HepG2 (cell line): Measurements from ENCODE around the gene TRIM3. TPM values are rescaled to one million over a fixed set of nuclear protein-coding genes. Genes with fewer than 3 reads are reported as not detected.

ENCODE experiments used
- ATAC-seq: fragments of 200-7000 bp; cut with Tn5 transposase; 3 replicates; pipeline ENCODE4 v1.9.1; 2020; ENCODE audit warnings: mild to moderate bottlenecking, moderate library complexity
- BruUV-seq: library from RNA; stranded (reverse); fragments of 400-500 nt; replicated peaks from 2 replicates; lab custom pipeline; 2021; lab: Mats Ljungman, UMichigan
- CTCF ChIA-PET: fragments of 300-600 bp; formaldehyde crosslinking; extraction: SDS; loops from one replicate; lab custom pipeline; 2021; ENCODE audit warnings: low total read pairs, inconsistent platforms, low intra/inter-chr PET ratio; lab: Yijun Ruan, JAX
- POLR2A ChIA-PET: fragments of 350-600 bp; sonication (Branson Sonifier 250); formaldehyde crosslinking; loops from one replicate; lab custom pipeline; 2020; ENCODE audit warnings: antibody characterized with exemption, inconsistent platforms; lab: Yijun Ruan, JAX
- DNase-seq: peaks from one replicate; pipeline ENCODE4 v3.0.0-alpha.2; 2015; ENCODE audit warnings: low spot score
- FAIRE-seq: peaks from 3 replicates; lab custom pipeline; 2011; peaks lifted over from hg19 to GRCh38; lab: Jason Lieb, UNC
- H2AFZ ChIP-seq: one replicate; pipeline ENCODE4 v1.6.1; 2011; ENCODE audit warnings: low read length, inconsistent platforms
- H3K27ac ChIP-seq: fragments of 300-600 bp; 3 replicates; pipeline ENCODE4 v1.8.0; 2011; ENCODE audit warnings: mixed run types, mild to moderate bottlenecking, mixed read lengths, low read length, inconsistent platforms; ENCODE audit not compliant: insufficient read depth; ENCODE audit errors: extremely low read length
- H3K27me3 ChIP-seq, 2 experiments: fragments of 200-600 bp in 1 of 2; 2 replicates in 1 of 2; 3 replicates in 1 of 2; pipeline versions ENCODE4 v1.6.0 to v1.8.0; 2011; ENCODE audit warnings: low read length in 2 of 2, mild to moderate bottlenecking in 2 of 2, moderate library complexity in 2 of 2, inconsistent platforms in 1 of 2; ENCODE audit not compliant: insufficient read depth in 2 of 2, control insufficient read depth in 1 of 2
- H3K36me3 ChIP-seq, 2 experiments: fragments of 200-600 bp in 1 of 2; replicated peaks in 1 of 2; 2 replicates in 1 of 2; 3 replicates in 1 of 2; pipeline versions ENCODE4 v1.5.1 to v1.8.0; 2011; ENCODE audit warnings: low read length in 2 of 2, inconsistent platforms in 1 of 2; ENCODE audit not compliant: insufficient read depth in 2 of 2, control insufficient read depth in 1 of 2
- H3K4me1 ChIP-seq: 2 replicates; pipeline ENCODE4 v1.5.1; 2012; ENCODE audit warnings: low read length, inconsistent platforms; ENCODE audit not compliant: insufficient read depth
- H3K4me2 ChIP-seq: 2 replicates; pipeline ENCODE4 v1.6.0; 2011; ENCODE audit warnings: low read depth, low read length, inconsistent platforms
- H3K4me3 ChIP-seq, 3 experiments: fragments of 200-600 bp in 1 of 3; sonication (generic), shearing (Covaris generic) in 1 of 3; replicated peaks in 1 of 3; 2 replicates each; pipeline ENCODE4 v1.5.1; 2011 to 2016; ENCODE audit warnings: low read length in 3 of 3, inconsistent platforms in 2 of 3, low read depth in 2 of 3, mild to moderate bottlenecking in 2 of 3, control low read depth in 1 of 3, mixed read lengths in 1 of 3; ENCODE audit not compliant: insufficient read depth in 1 of 3
- H3K79me2 ChIP-seq: one replicate; pipeline ENCODE4 v1.6.1; 2011; ENCODE audit warnings: low read length, inconsistent platforms; ENCODE audit not compliant: insufficient read depth
- H3K9ac ChIP-seq: 2 replicates; pipeline ENCODE4 v1.6.0; 2011; ENCODE audit warnings: mild to moderate bottlenecking, low read depth, low read length, inconsistent platforms; ENCODE audit not compliant: insufficient read depth
- H3K9me3 ChIP-seq: 2 replicates; pipeline ENCODE4 v1.5.1; 2012; ENCODE audit warnings: mild to moderate bottlenecking, low read length
- H4K20me1 ChIP-seq: 2 replicates; pipeline ENCODE4 v1.6.0; 2011; ENCODE audit warnings: inconsistent platforms, mild to moderate bottlenecking, low read length, moderate library complexity; ENCODE audit not compliant: insufficient read depth
- ISL2 ChIP-seq: sonication (generic); formaldehyde crosslinking; IDR thresholded peaks from 2 replicates; pipeline ENCODE4 v1.5.0; 2020; ENCODE audit warnings: missing genetic modification reagents
- KAT7 ChIP-seq: IDR thresholded peaks from 2 replicates; pipeline ENCODE4 v1.6.1; 2018; ENCODE audit warnings: borderline replicate concordance, missing compliant biosample characterization
- KAT8 ChIP-seq: IDR thresholded peaks from 2 replicates; pipeline ENCODE4 v1.6.1; 2016; ENCODE audit warnings: missing genetic modification reagents, missing compliant biosample characterization
- PHB2 ChIP-seq: fragments of 450-650 bp; IDR thresholded peaks from 2 replicates; pipeline ENCODE4 v1.6.1; 2018; ENCODE audit not compliant: partially characterized antibody
- POLR2A ChIP-seq, 2 experiments: IDR thresholded peaks; 2 replicates each; pipeline ENCODE4 v1.6.1; 2011; ENCODE audit warnings: low read depth in 2 of 2, low read length in 2 of 2, mild to moderate bottlenecking in 1 of 2, moderate library complexity in 1 of 2; ENCODE audit not compliant: insufficient read depth in 1 of 2
- POLR2AphosphoS5 ChIP-seq: IDR thresholded peaks from 2 replicates; pipeline ENCODE4 v1.6.1; 2012; ENCODE audit warnings: low read depth, low read length
- SP4 ChIP-seq: sonication (generic); formaldehyde crosslinking; IDR thresholded peaks from 2 replicates; pipeline ENCODE4 v1.8.1; 2023; ENCODE audit warnings: mild to moderate bottlenecking, missing genetic modification reagents
- SP5 ChIP-seq: IDR thresholded peaks from 2 replicates; pipeline ENCODE4 v1.6.1; 2016; ENCODE audit warnings: low read depth, borderline replicate concordance
- U2AF2 ChIP-seq: fragments of 200-400 bp; formaldehyde crosslinking; IDR thresholded peaks from 2 replicates; pipeline ENCODE4 v1.6.1; 2017; ENCODE audit warnings: low read depth, mild to moderate bottlenecking, low read length
- XRCC5 ChIP-seq: fragments of 200-400 bp; formaldehyde crosslinking; optimal IDR thresholded peaks from 2 replicates; pipeline ENCODE3; 2017; ENCODE audit warnings: mild to moderate bottlenecking, low read length
- ZNF24 ChIP-seq: fragments of 450-650 bp; IDR thresholded peaks from 2 replicates; pipeline ENCODE4 v1.6.1; 2017; ENCODE audit warnings: antibody characterized with exemption, mild to moderate bottlenecking
- WGBS: methylation state at CpG from one replicate; pipeline ENCODE4 v1.1.6; 2017; ENCODE audit warnings: low lambda C conversion rate; 5-methylcytosine and 5-hydroxymethylcytosine counted together
- in situ Hi-C: cut with HindIII; loops from 2 replicates; pipeline ENCODE4 v1.10.0; 2017; ENCODE audit warnings: low pct_unique_long_range_greater_than_20kb; ENCODE audit not compliant: extremely low pct_ligation_motif_present
- intact Hi-C: fragments of 100-400 bp; cut with micrococcal nuclease; formaldehyde crosslinking; loops from one replicate; pipeline ENCODE4 v1.10.0; 2022; ENCODE audit not compliant: unreplicated experiment
- polyA plus RNA-seq, 8 experiments: library from polyadenylated mRNA; depleted of rRNA in 3 of 8; stranded (reverse) in 7 of 8; unstranded in 1 of 8; fragments of >200 nt; fragmentation: Illumina TruSeq in 4 of 8; extraction: Trizol in 4 of 8; gene quantifications; 2 replicates each; pipeline versions ENCODE4 v1.2.1 to v1.2.3, GENCODE V29; 2011 to 2016; ENCODE audit warnings: low read depth in 4 of 8, missing spikeins in 1 of 8, mixed read lengths in 1 of 8; ENCODE audit not compliant: insufficient read depth in 1 of 8
- total RNA-seq, 5 experiments: library from RNA; depleted of rRNA; stranded (reverse); fragments of >200 nt; fragmentation: Illumina TruSeq; extraction: Trizol; gene quantifications; 2 replicates each; pipeline ENCODE4 v1.2.3, GENCODE V29; 2016; ENCODE audit warnings: low read depth in 1 of 5
- TF ChIP-seq, protein P1 (sequence below): sonication (generic); formaldehyde crosslinking; IDR thresholded peaks from 2 replicates; pipeline ENCODE4 v1.4.0; 2020; ENCODE audit warnings: missing genetic modification reagents

Gene TRIM3
- total and polyA plus RNA-seq, 2 of the 13 experiments (the other 11 are each of a cell fraction or from before 2014, with no cell fraction given) = 3.6 to 6.3 TPM

GRCh38 chr11:6468712-6469495 lies 4.8 kb downstream of the TRIM3 start:
- 67% methylated on average over 6 of the region's 6 CpGs for WGBS
- H3K4me3 ChIP-seq = no peak overlapping the region
- CTCF ChIA-PET = no interaction called here
- H3K27ac ChIP-seq = no peak overlapping the region
- peaks cover 0 to 2% of the 10 kb centered on the region in 2 experiments; a peak in 3 of 5 replicates for H3K36me3 ChIP-seq
- H3K79me2 ChIP-seq = no peaks in the 10 kb centered on the region
- H3K27me3 ChIP-seq = no peaks in the 10 kb centered on the region; a peak in 1 of 5 replicates
- H3K9ac ChIP-seq = no peak overlapping the region
- no peaks in the 10 kb centered on the region for H3K9me3 ChIP-seq
- H3K4me2 ChIP-seq = peak overlapping the region; percentile 37
- DNase-seq (peak; percentile 57), FAIRE-seq (no peak), ATAC-seq (peak; percentile 66)
- H2AFZ ChIP-seq = no peak overlapping the region
- no peaks in the 10 kb centered on the region for H4K20me1 ChIP-seq
- BruUV-seq = no TSS peak
- TF ChIP-seq POLR2AphosphoS5 = peak; percentile 50; the same call in 1 of the 2 replicates
- peak in 1 of 2 experiments; percentile 39; a peak in 1 of 4 replicates for TF ChIP-seq POLR2A (IDR thresholded peaks at IDR 0.05; ENCODE audit: insufficient read depth in 1 of 2, low read depth in 2 of 2, low read length in 2 of 2)
- no peak for TF ChIP-seq KAT7 (CRISPR knock-in tag)
- no peak for TF ChIP-seq ISL2
- TF ChIP-seq XRCC5 = peak; percentile 26
- 0 out of 2 replicates have a peak, but pooled peaks have one; percentile 25 for TF ChIP-seq SP4
- TF ChIP-seq ZNF24 = peak; percentile 83
- 0 out of 2 replicates have a peak, but pooled peaks have one; percentile 24 for TF ChIP-seq SP5
- in situ Hi-C loops = no loop called here
- intact Hi-C loops = no loop called here
- POLR2A ChIA-PET = interaction anchor here (0.9 to 1.9 kb wide), 8 partner anchors 9 to 213 kb away, joined by 3 to 5 read pairs (median 4); partner anchors contain the start of genes ARFIP2, HPX, TIMM10B and TPP1
- H3K4me1 ChIP-seq = peaks cover 24% of the 10 kb centered on the region

DNA sequence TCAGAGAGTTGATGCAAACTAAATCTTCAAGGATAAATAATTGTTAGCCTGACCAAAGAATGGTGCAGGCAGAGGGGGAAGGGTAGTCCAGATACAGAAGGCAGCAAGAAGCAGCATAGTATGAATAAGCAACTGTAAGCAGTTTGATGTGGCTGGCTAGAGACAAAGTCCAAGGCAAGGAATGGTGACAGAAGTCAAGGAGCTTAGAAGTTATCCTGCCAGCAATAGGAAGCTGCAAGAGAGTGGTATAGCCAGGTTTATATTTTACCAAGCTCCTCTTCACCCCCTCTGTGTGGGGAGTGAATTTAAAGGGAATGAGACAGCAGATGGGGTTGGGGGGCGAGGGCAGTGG lies 14.7 kb downstream of the TRIM3 start:
- Histone ChIP-seq H3K36me3 (peaks cover 0 to 7% of the 10 kb centered on the region in 2 experiments; a peak in 3 of 5 replicates), H3K27me3 (no peaks in the 10 kb centered on the region), H3K9ac (no peak overlapping the region), H3K4me1 (no peaks in the 10 kb centered on the region), H3K27ac (no peak overlapping the region), H2AFZ (no peak overlapping the region), H3K4me3 (no peak overlapping the region), H3K4me2 (no peak overlapping the region), H3K79me2 (no peaks in the 10 kb centered on the region), H3K9me3 (no peaks in the 10 kb centered on the region), H4K20me1 (no peaks in the 10 kb centered on the region)
- WGBS = 82% methylated on average over 1 of the region's 1 CpG
- CTCF ChIA-PET = no interaction called here
- TF ChIP-seq KAT8 (CRISPR knock-in tag) (no peak), PHB2 (no peak), U2AF2 (no peak)
- TF ChIP-seq, protein P1, sequence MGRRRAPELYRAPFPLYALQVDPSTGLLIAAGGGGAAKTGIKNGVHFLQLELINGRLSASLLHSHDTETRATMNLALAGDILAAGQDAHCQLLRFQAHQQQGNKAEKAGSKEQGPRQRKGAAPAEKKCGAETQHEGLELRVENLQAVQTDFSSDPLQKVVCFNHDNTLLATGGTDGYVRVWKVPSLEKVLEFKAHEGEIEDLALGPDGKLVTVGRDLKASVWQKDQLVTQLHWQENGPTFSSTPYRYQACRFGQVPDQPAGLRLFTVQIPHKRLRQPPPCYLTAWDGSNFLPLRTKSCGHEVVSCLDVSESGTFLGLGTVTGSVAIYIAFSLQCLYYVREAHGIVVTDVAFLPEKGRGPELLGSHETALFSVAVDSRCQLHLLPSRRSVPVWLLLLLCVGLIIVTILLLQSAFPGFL = no peak
- FAIRE-seq = no peak
- intact Hi-C loops = no loop called here
- POLR2A ChIA-PET = no interaction called here
- no TSS peak for BruUV-seq
- in situ Hi-C loops = no loop called here
- no peak for ATAC-seq
- no peak for DNase-seq
